PFSK-1 (cell line): ENCODE data around the gene FOXS1.

Source experiments
- FOXP2 ChIP-seq: optimal IDR thresholded peaks from 2 replicates; pipeline ENCODE3; 2011; ENCODE audit warnings: borderline replicate concordance, control low read depth, inconsistent platforms; ENCODE audit not compliant: insufficient read depth; ENCODE audit errors: extremely low read length, extremely low read depth
- POLR2AphosphoS5 ChIP-seq: IDR thresholded peaks from 2 replicates; pipeline ENCODE4 v1.6.1; 2012; ENCODE audit warnings: low read depth, mild to moderate bottlenecking, control low read depth, low read length, moderate library complexity
- SIN3A ChIP-seq: IDR thresholded peaks from 2 replicates; pipeline ENCODE4 v1.6.1; 2012; ENCODE audit warnings: mild to moderate bottlenecking, low read length, moderate library complexity, borderline replicate concordance; ENCODE audit not compliant: insufficient read depth
- TAF1 ChIP-seq: IDR thresholded peaks from 2 replicates; pipeline ENCODE4 v1.6.1; 2012; ENCODE audit warnings: low read length, control low read depth, borderline replicate concordance; ENCODE audit not compliant: insufficient read depth
- TF ChIP-seq, protein P1 (sequence below), 2 experiments: IDR thresholded peaks; 2 replicates each; pipeline versions ENCODE4 v1.6.1 to v1.8.0; 2011 to 2012; ENCODE audit warnings: low read depth in 2 of 2, low read length in 2 of 2, control low read depth in 1 of 2, inconsistent platforms in 1 of 2, mild to moderate bottlenecking in 1 of 2, moderate library complexity in 1 of 2; ENCODE audit not compliant: insufficient read depth in 1 of 2

DNA sequence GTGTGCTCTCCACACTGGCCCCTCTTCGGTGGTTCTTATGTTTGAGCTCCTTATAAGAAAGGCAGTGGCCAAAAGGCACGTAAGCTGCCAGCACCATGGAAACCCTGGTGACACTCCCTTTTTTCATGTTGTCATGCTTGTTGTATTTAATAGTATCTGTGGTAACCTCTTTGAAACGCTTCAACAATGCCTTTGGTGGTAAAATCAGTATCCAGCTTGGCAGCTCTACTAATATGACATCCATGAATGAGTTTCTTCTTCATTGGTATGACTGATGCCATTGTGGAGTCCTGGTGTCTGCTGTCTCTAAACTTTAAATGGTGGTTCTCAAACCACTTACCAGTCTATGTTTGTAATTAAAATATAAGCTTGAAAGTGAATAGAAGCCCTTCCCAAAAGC, 36.9 kb downstream of the FOXS1 start:
- TF ChIP-seq, protein P1, sequence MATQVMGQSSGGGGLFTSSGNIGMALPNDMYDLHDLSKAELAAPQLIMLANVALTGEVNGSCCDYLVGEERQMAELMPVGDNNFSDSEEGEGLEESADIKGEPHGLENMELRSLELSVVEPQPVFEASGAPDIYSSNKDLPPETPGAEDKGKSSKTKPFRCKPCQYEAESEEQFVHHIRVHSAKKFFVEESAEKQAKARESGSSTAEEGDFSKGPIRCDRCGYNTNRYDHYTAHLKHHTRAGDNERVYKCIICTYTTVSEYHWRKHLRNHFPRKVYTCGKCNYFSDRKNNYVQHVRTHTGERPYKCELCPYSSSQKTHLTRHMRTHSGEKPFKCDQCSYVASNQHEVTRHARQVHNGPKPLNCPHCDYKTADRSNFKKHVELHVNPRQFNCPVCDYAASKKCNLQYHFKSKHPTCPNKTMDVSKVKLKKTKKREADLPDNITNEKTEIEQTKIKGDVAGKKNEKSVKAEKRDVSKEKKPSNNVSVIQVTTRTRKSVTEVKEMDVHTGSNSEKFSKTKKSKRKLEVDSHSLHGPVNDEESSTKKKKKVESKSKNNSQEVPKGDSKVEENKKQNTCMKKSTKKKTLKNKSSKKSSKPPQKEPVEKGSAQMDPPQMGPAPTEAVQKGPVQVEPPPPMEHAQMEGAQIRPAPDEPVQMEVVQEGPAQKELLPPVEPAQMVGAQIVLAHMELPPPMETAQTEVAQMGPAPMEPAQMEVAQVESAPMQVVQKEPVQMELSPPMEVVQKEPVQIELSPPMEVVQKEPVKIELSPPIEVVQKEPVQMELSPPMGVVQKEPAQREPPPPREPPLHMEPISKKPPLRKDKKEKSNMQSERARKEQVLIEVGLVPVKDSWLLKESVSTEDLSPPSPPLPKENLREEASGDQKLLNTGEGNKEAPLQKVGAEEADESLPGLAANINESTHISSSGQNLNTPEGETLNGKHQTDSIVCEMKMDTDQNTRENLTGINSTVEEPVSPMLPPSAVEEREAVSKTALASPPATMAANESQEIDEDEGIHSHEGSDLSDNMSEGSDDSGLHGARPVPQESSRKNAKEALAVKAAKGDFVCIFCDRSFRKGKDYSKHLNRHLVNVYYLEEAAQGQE (IDR thresholded peaks at IDR 0.05; ENCODE audit: insufficient read depth in 1 of 2, low read depth in 2 of 2, low read length in 2 of 2) = no peak
- TF ChIP-seq TAF1 (no peak), SIN3A (no peak), POLR2AphosphoS5 (no peak), FOXP2 (no peak)
